H9 (cell line): Measurements from ENCODE around the gene ATG101. TPM values are rescaled to one million over a fixed set of nuclear protein-coding genes. Genes with fewer than 3 reads are reported as not detected.

Experiments
- DNase-seq: peaks from one replicate; pipeline ENCODE4 v3.0.0-alpha.2; 2017
- H2AFZ ChIP-seq: one replicate; pipeline ENCODE4 v1.6.1; 2013; ENCODE audit warnings: mild to moderate bottlenecking, low read length, control low read depth, moderate library complexity
- H2AK5ac ChIP-seq: 2 replicates; pipeline ENCODE4 v1.6.1; 2013; ENCODE audit warnings: low read length, control low read depth, mixed read lengths; ENCODE audit not compliant: insufficient read length
- H2BK120ac ChIP-seq: one replicate; pipeline ENCODE4 v1.6.1; 2013; ENCODE audit warnings: low read depth, mild to moderate bottlenecking, low read length, control low read depth, inconsistent platforms; ENCODE audit not compliant: poor library complexity, severe bottlenecking
- H2BK12ac ChIP-seq: 2 replicates; pipeline ENCODE4 v1.6.1; 2013; ENCODE audit warnings: low read length, control low read depth, mixed read lengths, low read depth; ENCODE audit not compliant: insufficient read length
- H2BK15ac ChIP-seq: 2 replicates; pipeline ENCODE4 v1.6.1; 2013; ENCODE audit warnings: low read depth, low read length, control low read depth
- H2BK20ac ChIP-seq: one replicate; pipeline ENCODE4 v1.6.1; 2013; ENCODE audit warnings: low read depth, mild to moderate bottlenecking, low read length, control low read depth, inconsistent platforms; ENCODE audit not compliant: poor library complexity, severe bottlenecking
- H2BK5ac ChIP-seq: 2 replicates; pipeline ENCODE4 v1.6.1; 2013; ENCODE audit warnings: low read length, control low read depth, mixed read lengths; ENCODE audit not compliant: insufficient read length
- H3K14ac ChIP-seq: 2 replicates; pipeline ENCODE4 v1.6.1; 2013; ENCODE audit warnings: low read length, control low read depth; ENCODE audit not compliant: insufficient read depth
- H3K18ac ChIP-seq: 2 replicates; pipeline ENCODE4 v1.6.1; 2013; ENCODE audit warnings: low read depth, mild to moderate bottlenecking, mixed read lengths, low read length, control low read depth; ENCODE audit not compliant: insufficient read length
- H3K23ac ChIP-seq: 2 replicates; pipeline ENCODE4 v1.6.1; 2013; ENCODE audit warnings: low read length, control low read depth, mixed read lengths, low read depth; ENCODE audit not compliant: insufficient read length
- H3K23me2 ChIP-seq: 2 replicates; pipeline ENCODE4 v1.6.1; 2013; ENCODE audit warnings: low read depth, mild to moderate bottlenecking, mixed read lengths, low read length, control low read depth; ENCODE audit not compliant: insufficient read length, poor library complexity, severe bottlenecking
- H3K27ac ChIP-seq: 2 replicates; pipeline ENCODE4 v1.5.1; 2013; ENCODE audit warnings: low read length, control low read depth, mixed read lengths, low read depth; ENCODE audit not compliant: insufficient read length
- H3K27me3 ChIP-seq: 2 replicates; pipeline ENCODE4 v1.6.1; 2013; ENCODE audit warnings: low read length, control low read depth, inconsistent platforms; ENCODE audit not compliant: insufficient read depth
- H3K4ac ChIP-seq: 2 replicates; pipeline ENCODE4 v1.6.1; 2013; ENCODE audit warnings: low read depth, mild to moderate bottlenecking, control low read depth, inconsistent platforms, low read length, moderate library complexity
- H3K4me1 ChIP-seq: 2 replicates; pipeline ENCODE4 v1.6.1; 2013; ENCODE audit warnings: low read length, control low read depth, inconsistent platforms; ENCODE audit not compliant: insufficient read depth
- H3K4me2 ChIP-seq: 2 replicates; pipeline ENCODE4 v1.6.1; 2013; ENCODE audit warnings: low read length, control low read depth, mixed read lengths; ENCODE audit not compliant: insufficient read length, insufficient read depth
- H3K56ac ChIP-seq: 2 replicates; pipeline ENCODE4 v1.6.1; 2013; ENCODE audit warnings: low read depth, mild to moderate bottlenecking, mixed read lengths, low read length, control low read depth; ENCODE audit not compliant: insufficient read length
- H3K79me1 ChIP-seq: 2 replicates; pipeline ENCODE4 v1.6.1; 2013; ENCODE audit warnings: low read depth, mild to moderate bottlenecking, moderate library complexity, low read length, control low read depth, inconsistent platforms; ENCODE audit not compliant: insufficient read depth, poor library complexity, severe bottlenecking
- H3K79me2 ChIP-seq: 2 replicates; pipeline ENCODE4 v1.6.1; 2013; ENCODE audit warnings: low read length, control low read depth, inconsistent platforms; ENCODE audit not compliant: insufficient read depth
- H3K9ac ChIP-seq: 2 replicates; pipeline ENCODE4 v1.6.1; 2013; ENCODE audit warnings: low read length, control low read depth, mixed read lengths; ENCODE audit not compliant: insufficient read length; ENCODE audit errors: extremely low read depth
- H3K9me3 ChIP-seq: one replicate; pipeline ENCODE4 v1.6.1; 2013; ENCODE audit warnings: low read depth, low read length, inconsistent platforms; ENCODE audit not compliant: control insufficient read depth
- H3T11ph ChIP-seq: one replicate; pipeline ENCODE4 v1.6.1; 2013; ENCODE audit warnings: mild to moderate bottlenecking, low read length, control low read depth, inconsistent platforms
- H4K20me1 ChIP-seq: one replicate; pipeline ENCODE4 v1.6.1; 2013; ENCODE audit not compliant: control insufficient read depth, insufficient read length, insufficient read depth
- H4K5ac ChIP-seq: 2 replicates; pipeline ENCODE4 v1.6.1; 2013; ENCODE audit warnings: low read depth, mild to moderate bottlenecking, mixed read lengths, low read length, control low read depth; ENCODE audit not compliant: insufficient read length
- H4K8ac ChIP-seq: replicated peaks from 2 replicates; pipeline ENCODE4 v1.6.1; 2013; ENCODE audit warnings: low read length, control low read depth, mixed read lengths, low read depth; ENCODE audit not compliant: insufficient read length
- H4K91ac ChIP-seq: 2 replicates; pipeline ENCODE4 v1.6.1; 2013; ENCODE audit warnings: low read depth, mild to moderate bottlenecking, moderate library complexity, mixed read lengths, low read length, control low read depth; ENCODE audit not compliant: insufficient read length
- H3K27ac Mint-ChIP-seq, 3 experiments: 2 replicates in 2 of 3; 3 replicates in 1 of 3; pipeline ENCODE4 v1.8.0; 2020 to 2021; ENCODE audit warnings: mixed read lengths in 3 of 3, mild to moderate bottlenecking in 1 of 3, moderate library complexity in 1 of 3
- H3K27me3 Mint-ChIP-seq: 2 replicates; pipeline ENCODE4 v1.8.0; 2021; ENCODE audit warnings: low read depth, mild to moderate bottlenecking, moderate library complexity, mixed read lengths
- H3K36me3 Mint-ChIP-seq, 3 experiments: 2 replicates in 2 of 3; 3 replicates in 1 of 3; pipeline ENCODE4 v1.8.0; 2020 to 2021; ENCODE audit warnings: low read depth in 3 of 3, mixed read lengths in 3 of 3; ENCODE audit not compliant: insufficient read depth in 1 of 3
- H3K4me1 Mint-ChIP-seq, 2 experiments: 2 replicates each; pipeline ENCODE4 v1.8.0; 2020; ENCODE audit warnings: mixed read lengths in 2 of 2
- H3K4me3 Mint-ChIP-seq, 2 experiments: 2 replicates in 1 of 2; 3 replicates in 1 of 2; pipeline ENCODE4 v1.8.0; 2020 to 2021; ENCODE audit warnings: mild to moderate bottlenecking in 2 of 2, mixed read lengths in 2 of 2, moderate library complexity in 1 of 2
- H3K9me3 Mint-ChIP-seq, 2 experiments: 2 replicates in 1 of 2; 3 replicates in 1 of 2; pipeline ENCODE4 v1.8.0; 2020; ENCODE audit warnings: mild to moderate bottlenecking in 2 of 2, mixed read lengths in 2 of 2, moderate library complexity in 1 of 2
- CTCF ChIP-seq: fragments of 200-600 bp; sonication (generic); conservative IDR thresholded peaks from 3 replicates; pipeline ENCODE4 v1.8.0; 2021; ENCODE audit warnings: antibody characterized with exemption, mild to moderate bottlenecking
- WGBS: extraction: QIAGEN DNeasy Blood & Tissue Kit; methylation state at CpG from one replicate; pipeline ENCODE4 v1.1.7; 2013; ENCODE audit warnings: missing lambda C conversion rate, low lambda C conversion rate, mixed read lengths; ENCODE audit not compliant: insufficient read length; ENCODE audit errors: extremely low coverage; 5-methylcytosine and 5-hydroxymethylcytosine counted together
- total RNA-seq: library from RNA; stranded (reverse); gene quantifications from 2 replicates; pipeline ENCODE4 v1.2.1, GENCODE V29; 2021

Gene ATG101
- total RNA-seq, 1 experiment from 2014 or later = 58.3 TPM

GRCh38 chr12:52057638-52058576, 11.9 kb upstream of the ATG101 start:
- Histone ChIP-seq H4K91ac (no peak overlapping the region), H3K56ac (no peak overlapping the region), H3K79me2 (no peaks in the 10 kb centered on the region), H4K8ac (no peak overlapping the region), H2BK15ac (no peak overlapping the region), H4K20me1 (no peaks in the 10 kb centered on the region), H3T11ph (no peak overlapping the region), H2BK12ac (no peak overlapping the region), H3K27ac (no peak overlapping the region), H3K79me1 (no peaks in the 10 kb centered on the region), H2AFZ (no peak overlapping the region), H2BK120ac (no peak overlapping the region), H3K4me2 (no peak overlapping the region), H3K23ac (no peak overlapping the region), H3K18ac (no peak overlapping the region), H3K4me1 (no peaks in the 10 kb centered on the region), H2BK20ac (no peak overlapping the region), H3K4ac (no peak overlapping the region), H3K14ac (no peak overlapping the region), H3K23me2 (no peaks in the 10 kb centered on the region), H2BK5ac (no peak overlapping the region), H2AK5ac (no peak overlapping the region), H3K27me3 (no peaks in the 10 kb centered on the region), H4K5ac (no peak overlapping the region), H3K9ac (no peak overlapping the region), H3K9me3 (no peaks in the 10 kb centered on the region)
- DNase-seq = no peak
- no peak for TF ChIP-seq CTCF
- Mint-ChIP-seq H3K36me3 (peaks cover 0 to 29% (median 28%) of the 10 kb centered on the region in 3 experiments; a peak in 5 of 7 replicates), H3K4me1 (peaks cover 0 to 3% of the 10 kb centered on the region in 2 experiments; a peak in 1 of 4 replicates), H3K27ac (no peak overlapping the region), H3K27me3 (peaks cover 3% of the 10 kb centered on the region), H3K4me3 (no peak overlapping the region), H3K9me3 (no peaks in the 10 kb centered on the region)
- WGBS = no CpG with 5 or more reads among the region's 14 CpGs
